T-helper 9 cell (primary cell): Measurements from ENCODE around the gene VTI1B.

Experiments
- DNase-seq: peaks from one replicate; pipeline ENCODE4 v3.0.0-alpha.2; 2020

The VTI1B gene

GRCh38 chr14:67675219-67675582 lies 769 bp upstream of the VTI1B start:
- no peak for DNase-seq

GRCh38 chr14:67674139-67674479 lies 323 bp downstream of the VTI1B start:
- peak; percentile 57 for DNase-seq

- no peak for DNase-seq
These were observed 981 bp downstream of the VTI1B start for GRCh38 chr14:67673451-67673850.

- DNase-seq: no peak
These were observed 5.9 kb downstream of the VTI1B start for GRCh38 chr14:67668559-67668958.

GRCh38 chr14:67666750-67667449 lies 7.5 kb downstream of the VTI1B start:
- DNase-seq: no peak

GRCh38 chr14:67665868-67666267 lies 8.6 kb downstream of the VTI1B start:
- DNase-seq: no peak

- no peak for DNase-seq
These were observed 10.8 kb downstream of the VTI1B start for GRCh38 chr14:67663633-67664032.

GRCh38 chr14:67653651-67654280 lies 20.7 kb downstream of the VTI1B start:
- DNase-seq: no peak

GRCh38 chr14:67652189-67652588 lies 22.2 kb downstream of the VTI1B start:
- DNase-seq: no peak

- DNase-seq: no peak
These were observed 23.7 kb downstream of the VTI1B start for GRCh38 chr14:67650694-67651093.

GRCh38 chr14:67650151-67650550 lies 24.3 kb downstream of the VTI1B start:
- DNase-seq: no peak

- no peak for DNase-seq
These were observed 28.3 kb downstream of the VTI1B start for GRCh38 chr14:67646131-67646530.

GRCh38 chr14:67645414-67645813 lies 29.0 kb downstream of the VTI1B start:
- no peak for DNase-seq

- no peak for DNase-seq
These were observed 30.0 kb downstream of the VTI1B start for GRCh38 chr14:67644428-67644827.

- DNase-seq: no peak
These were observed 30.7 kb downstream of the VTI1B start for GRCh38 chr14:67643713-67644112.

- no peak for DNase-seq
These were observed 32.3 kb downstream of the VTI1B start for GRCh38 chr14:67641902-67642749.

GRCh38 chr14:67641480-67641879 lies 33.0 kb downstream of the VTI1B start:
- DNase-seq: no peak

GRCh38 chr14:67638642-67639041 lies 35.8 kb downstream of the VTI1B start:
- DNase-seq: no peak

- DNase-seq: no peak
These were observed 38.0 kb downstream of the VTI1B start for GRCh38 chr14:67636361-67636919.

GRCh38 chr14:67633451-67634147 lies 40.8 kb downstream of the VTI1B start:
- no peak for DNase-seq

GRCh38 chr14:67630938-67631337 lies 43.5 kb downstream of the VTI1B start:
- no peak for DNase-seq

GRCh38 chr14:67630186-67630585 lies 44.2 kb downstream of the VTI1B start:
- no peak for DNase-seq

GRCh38 chr14:67627519-67627918 lies 46.9 kb downstream of the VTI1B start:
- DNase-seq: no peak
